ENCODE measurements around the gene FCSK.
A peak's percentile ranks its signal among the peaks of the same experiment; 100 is the strongest.

FCSK gene

DNA sequence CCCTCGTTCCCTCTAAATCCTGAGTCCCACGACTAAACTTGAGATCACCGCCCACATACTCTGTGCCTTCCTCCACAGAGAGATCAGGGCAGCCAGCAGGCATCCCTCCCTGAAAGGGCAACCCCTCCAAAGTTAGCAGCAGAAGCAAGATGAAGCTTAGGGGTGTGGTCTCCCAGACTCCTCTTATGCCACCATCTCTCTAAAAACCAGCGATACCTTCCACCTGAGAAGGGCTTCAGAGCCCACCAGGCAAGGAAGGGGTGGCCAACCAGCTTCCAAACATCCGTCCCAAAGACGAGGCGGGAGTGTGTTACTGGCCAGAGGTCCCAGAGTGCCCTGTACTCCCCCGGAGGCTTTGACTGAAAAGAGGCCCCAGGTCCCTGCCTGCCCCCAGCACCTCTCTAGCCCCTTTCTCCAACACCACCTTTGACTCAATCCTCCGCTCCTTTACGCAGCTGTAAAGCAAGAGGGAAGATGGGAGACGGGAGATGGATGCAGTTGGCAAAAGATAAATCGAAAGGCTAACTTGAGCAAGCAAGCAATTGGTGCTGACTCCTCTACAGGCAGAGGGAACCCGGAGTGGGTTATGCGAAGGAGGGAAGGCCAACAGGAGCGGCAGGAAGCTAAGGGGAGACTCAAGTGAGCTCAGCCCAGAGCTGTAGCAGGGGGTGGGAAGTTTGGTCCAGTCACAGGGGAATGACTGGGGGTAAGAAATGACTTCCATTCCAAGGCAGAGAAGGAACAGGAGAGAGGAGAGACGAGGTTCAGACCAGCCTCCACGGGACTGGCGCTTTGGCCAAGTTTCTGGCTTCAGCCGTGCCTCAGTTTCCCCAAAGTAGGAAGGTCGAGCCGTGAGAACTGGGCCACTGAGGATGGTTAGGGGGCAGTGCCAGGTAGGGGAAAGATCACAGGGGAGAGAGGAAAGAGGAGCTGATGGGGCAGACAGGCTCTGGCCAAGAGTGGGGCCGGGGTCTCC, 16.5 kb upstream of the FCSK start:
- TF ChIP-seq, protein P1, sequence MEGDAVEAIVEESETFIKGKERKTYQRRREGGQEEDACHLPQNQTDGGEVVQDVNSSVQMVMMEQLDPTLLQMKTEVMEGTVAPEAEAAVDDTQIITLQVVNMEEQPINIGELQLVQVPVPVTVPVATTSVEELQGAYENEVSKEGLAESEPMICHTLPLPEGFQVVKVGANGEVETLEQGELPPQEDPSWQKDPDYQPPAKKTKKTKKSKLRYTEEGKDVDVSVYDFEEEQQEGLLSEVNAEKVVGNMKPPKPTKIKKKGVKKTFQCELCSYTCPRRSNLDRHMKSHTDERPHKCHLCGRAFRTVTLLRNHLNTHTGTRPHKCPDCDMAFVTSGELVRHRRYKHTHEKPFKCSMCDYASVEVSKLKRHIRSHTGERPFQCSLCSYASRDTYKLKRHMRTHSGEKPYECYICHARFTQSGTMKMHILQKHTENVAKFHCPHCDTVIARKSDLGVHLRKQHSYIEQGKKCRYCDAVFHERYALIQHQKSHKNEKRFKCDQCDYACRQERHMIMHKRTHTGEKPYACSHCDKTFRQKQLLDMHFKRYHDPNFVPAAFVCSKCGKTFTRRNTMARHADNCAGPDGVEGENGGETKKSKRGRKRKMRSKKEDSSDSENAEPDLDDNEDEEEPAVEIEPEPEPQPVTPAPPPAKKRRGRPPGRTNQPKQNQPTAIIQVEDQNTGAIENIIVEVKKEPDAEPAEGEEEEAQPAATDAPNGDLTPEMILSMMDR (IDR thresholded peaks at IDR 0.05; ENCODE audit: low read depth, low read length, poor library complexity, severe bottlenecking) = no peak
- no peak for TF ChIP-seq EZH2phosphoT487 (IDR thresholded peaks at IDR 0.05; ENCODE audit: borderline replicate concordance, low read length)
- peaks cover 55% of the 10 kb centered on the region for H3K79me2 ChIP-seq (ENCODE audit: control insufficient read depth, low read length)
- peak overlapping the region; percentile 98 for H3K4me2 ChIP-seq (ENCODE audit: low read length)
- peaks cover 36% of the 10 kb centered on the region for H3K36me3 ChIP-seq (ENCODE audit: control insufficient read depth, low read length)
- peaks cover 49% of the 10 kb centered on the region for H3K4me1 ChIP-seq (ENCODE audit: control insufficient read depth, low read length)
- peak overlapping the region; percentile 100 for H3K4me3 ChIP-seq (ENCODE audit: low read length)
- no peaks in the 10 kb centered on the region for H3K9me3 ChIP-seq (ENCODE audit: control insufficient read depth, insufficient read depth, low read length)
- no peaks in the 10 kb centered on the region for H3K27me3 ChIP-seq (ENCODE audit: control insufficient read depth, low read length)
- H3F3A ChIP-seq (ENCODE audit: control insufficient read depth, insufficient read depth) = peaks cover 11% of the 10 kb centered on the region
- H4K20me1 ChIP-seq (ENCODE audit: control insufficient read depth, insufficient read depth, low read depth, low read length) = no peaks in the 10 kb centered on the region
- peak overlapping the region; percentile 72 for H3K27ac ChIP-seq (ENCODE audit: low read depth, low read length)
- H3K9me2 ChIP-seq (replicated peaks; ENCODE audit: control insufficient read depth, low read length) = no peaks in the 10 kb centered on the region

DNA sequence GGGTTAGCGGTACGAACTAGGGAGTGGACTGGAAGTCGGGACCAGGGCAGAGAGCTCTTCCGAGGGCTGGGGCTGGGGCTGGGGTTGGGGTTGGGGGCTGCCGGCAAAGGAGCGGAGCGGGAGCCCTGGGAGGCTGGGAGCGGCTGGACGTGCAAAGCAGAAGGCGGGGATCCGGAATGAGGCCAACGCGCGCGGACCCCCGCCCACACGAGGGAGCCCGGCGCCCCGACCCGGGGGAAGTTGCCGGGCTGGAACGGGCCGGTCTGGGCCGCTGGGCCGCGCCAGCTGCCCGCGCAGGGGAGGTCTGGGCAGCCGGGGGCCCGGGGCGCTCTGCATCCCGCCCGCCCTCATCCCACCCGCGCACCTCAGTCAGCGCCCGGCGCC, 15.8 kb upstream of the FCSK start:
- H3K27me3 ChIP-seq (ENCODE audit: control insufficient read depth, low read length) = no peaks in the 10 kb centered on the region
- no peaks in the 10 kb centered on the region for H3K9me3 ChIP-seq (ENCODE audit: control insufficient read depth, insufficient read depth, low read length)
- H3K4me3 ChIP-seq (ENCODE audit: low read length) = peak overlapping the region; percentile 100
- peaks cover 4% of the 10 kb centered on the region for H3F3A ChIP-seq (ENCODE audit: control insufficient read depth, insufficient read depth)
- H4K20me1 ChIP-seq (ENCODE audit: control insufficient read depth, insufficient read depth, low read depth, low read length) = no peaks in the 10 kb centered on the region
- H3K4me2 ChIP-seq (ENCODE audit: low read length) = peak overlapping the region; percentile 98
- peak overlapping the region; percentile 72 for H3K27ac ChIP-seq (ENCODE audit: low read depth, low read length)
- H3K36me3 ChIP-seq (ENCODE audit: control insufficient read depth, low read length) = peaks cover 31% of the 10 kb centered on the region
- TF ChIP-seq EZH2phosphoT487 (IDR thresholded peaks at IDR 0.05; ENCODE audit: borderline replicate concordance, low read length) = no peak
- TF ChIP-seq, protein P1 (IDR thresholded peaks at IDR 0.05; ENCODE audit: low read depth, low read length, poor library complexity, severe bottlenecking) = no peak
- no peaks in the 10 kb centered on the region for H3K9me2 ChIP-seq (replicated peaks; ENCODE audit: control insufficient read depth, low read length)
- H3K79me2 ChIP-seq (ENCODE audit: control insufficient read depth, low read length) = peaks cover 48% of the 10 kb centered on the region
- H3K4me1 ChIP-seq (ENCODE audit: control insufficient read depth, low read length) = peaks cover 42% of the 10 kb centered on the region

DNA sequence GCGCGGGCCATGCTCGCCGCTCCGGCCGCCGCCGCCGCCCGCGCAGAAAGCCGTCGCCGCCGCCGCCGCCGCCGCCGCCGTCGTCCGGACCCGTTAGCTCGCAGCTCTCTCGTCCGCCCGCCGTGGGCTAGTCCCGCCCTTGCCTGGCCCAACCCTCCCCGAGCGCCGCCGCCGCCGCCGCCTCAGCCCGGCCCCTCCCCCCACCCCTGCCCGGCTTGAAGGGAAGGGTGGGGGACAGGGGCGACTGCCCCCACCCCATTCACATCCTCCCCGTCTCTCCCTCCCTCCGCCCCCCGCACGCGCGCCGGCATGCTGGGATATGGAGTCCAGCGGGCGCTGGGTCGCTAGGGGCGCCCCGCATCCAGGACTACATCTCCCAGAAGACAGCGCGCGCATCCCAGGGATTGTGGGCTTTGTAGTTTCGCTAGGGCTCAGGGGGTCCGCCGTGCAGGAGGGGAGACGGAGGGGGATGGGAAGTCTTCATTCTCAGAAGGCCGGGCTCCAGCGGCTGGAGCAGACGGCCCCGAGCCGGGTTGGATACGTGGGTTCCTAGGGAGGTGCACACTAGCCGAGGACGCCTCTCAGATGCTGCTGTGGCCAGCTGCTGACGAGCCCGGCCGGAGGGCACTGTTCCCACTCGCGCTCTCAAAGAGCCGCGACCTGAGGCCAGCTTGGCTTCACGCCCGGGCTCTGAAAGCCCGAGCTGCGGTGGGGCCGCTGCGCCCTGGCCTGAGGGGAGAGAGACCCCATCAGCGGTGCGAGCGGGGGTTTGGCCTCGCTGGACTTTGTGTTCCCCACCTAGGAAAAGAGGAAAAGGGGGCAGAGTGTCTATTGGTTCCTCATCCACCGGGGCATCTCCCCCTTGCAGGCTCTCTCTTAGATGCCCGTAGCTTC, 15.2 kb upstream of the FCSK start, which contains the start of gene ST3GAL2:
Gene ST3GAL2, minus strand, starts transcription at position 132 of the 894 bp plus-strand sequence. CDS start 40,570 bp downstream, outside the sequence.
- H3K27ac ChIP-seq (ENCODE audit: low read depth, low read length) = peak within 1 kb of the TSS; percentile 72
- H3K4me3 ChIP-seq (ENCODE audit: low read length) = peak within 1 kb of the TSS; percentile 100
- H3K9me3 ChIP-seq (ENCODE audit: control insufficient read depth, insufficient read depth, low read length) = no peaks in the 10 kb centered on the region
- H3K9me2 ChIP-seq (replicated peaks; ENCODE audit: control insufficient read depth, low read length) = no peaks in the 10 kb centered on the region
- H3K4me2 ChIP-seq (ENCODE audit: low read length) = peak within 1 kb of the TSS; percentile 98
- peaks cover 36% of the 10 kb centered on the region for H3K4me1 ChIP-seq (ENCODE audit: control insufficient read depth, low read length)
- H3F3A ChIP-seq (ENCODE audit: control insufficient read depth, insufficient read depth) = peaks cover 3% of the 10 kb centered on the region; the same call in 1 of the 2 replicates
- no peaks in the 10 kb centered on the region for H3K27me3 ChIP-seq (ENCODE audit: control insufficient read depth, low read length)
- H4K20me1 ChIP-seq (ENCODE audit: control insufficient read depth, insufficient read depth, low read depth, low read length) = no peaks in the 10 kb centered on the region
- H3K36me3 ChIP-seq (ENCODE audit: control insufficient read depth, low read length) = peaks cover 24% of the 10 kb centered on the region
- no peak for TF ChIP-seq EZH2phosphoT487 (IDR thresholded peaks at IDR 0.05; ENCODE audit: borderline replicate concordance, low read length)
- TF ChIP-seq, protein P1 (IDR thresholded peaks at IDR 0.05; ENCODE audit: low read depth, low read length, poor library complexity, severe bottlenecking) = no peak
- H3K79me2 ChIP-seq (ENCODE audit: control insufficient read depth, low read length) = peaks cover 41% of the 10 kb centered on the region
